NCI-H774 (cell line): Measurements from ENCODE around the gene PROM1.

Source experiments
- DNase-seq: peaks from one replicate; lab custom pipeline; 2025; lab: John Stamatoyannopoulos, UW

The PROM1 gene

DNA sequence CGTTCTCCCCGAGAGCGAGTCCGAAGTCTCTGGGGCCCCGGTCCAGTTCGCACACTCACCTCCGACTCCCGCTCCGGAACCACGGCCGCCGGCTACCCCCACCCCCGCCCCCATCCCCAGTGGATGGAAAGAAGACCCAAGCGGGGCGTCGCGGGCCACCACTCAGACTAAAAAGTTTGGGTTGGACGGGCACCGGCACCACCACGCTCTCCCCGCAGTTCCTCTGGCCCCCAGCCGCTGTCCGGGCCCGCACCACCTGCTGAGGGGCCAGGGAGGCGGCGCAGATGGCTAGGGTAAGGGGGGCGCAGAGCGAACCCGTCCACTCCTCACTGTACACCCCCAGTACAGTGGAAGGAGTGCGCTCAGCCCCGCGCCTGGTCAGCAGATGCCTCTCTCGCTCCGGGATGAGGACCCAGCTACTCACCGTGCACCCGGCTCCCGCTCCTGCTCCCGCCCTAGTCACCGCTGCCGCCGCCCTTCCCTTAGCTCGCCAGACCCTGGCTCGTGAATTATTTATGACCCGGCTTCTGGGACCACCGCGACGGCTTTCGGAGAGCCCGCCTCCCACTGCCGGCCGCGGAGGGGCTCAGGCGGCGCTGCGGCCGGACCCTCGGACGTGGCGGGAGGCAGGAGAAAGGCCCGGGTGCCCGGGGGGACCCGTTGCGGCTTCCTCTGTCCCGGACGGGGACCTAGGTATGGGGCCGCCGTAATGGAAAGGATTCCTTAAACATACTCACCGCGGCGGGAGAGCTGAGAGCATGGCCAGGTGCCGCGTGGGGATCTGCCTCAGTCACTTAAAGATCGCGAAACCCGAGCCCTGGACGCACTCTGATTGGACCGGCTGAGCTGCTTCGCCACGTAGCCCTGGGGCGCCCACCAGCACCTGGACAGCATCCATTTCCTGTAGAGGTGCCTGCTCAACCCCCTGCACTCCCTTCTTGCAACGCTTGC lies at the start of gene PROM1:
Gene PROM1, minus strand, starts transcription at position 783 of the 951 bp plus-strand sequence. CDS start 8,117 bp downstream, outside the sequence.
- peak; percentile 62 for DNase-seq

GRCh38 chr4:16133406-16133805 lies 49.6 kb upstream of the PROM1 start:
- no peak for DNase-seq

DNA sequence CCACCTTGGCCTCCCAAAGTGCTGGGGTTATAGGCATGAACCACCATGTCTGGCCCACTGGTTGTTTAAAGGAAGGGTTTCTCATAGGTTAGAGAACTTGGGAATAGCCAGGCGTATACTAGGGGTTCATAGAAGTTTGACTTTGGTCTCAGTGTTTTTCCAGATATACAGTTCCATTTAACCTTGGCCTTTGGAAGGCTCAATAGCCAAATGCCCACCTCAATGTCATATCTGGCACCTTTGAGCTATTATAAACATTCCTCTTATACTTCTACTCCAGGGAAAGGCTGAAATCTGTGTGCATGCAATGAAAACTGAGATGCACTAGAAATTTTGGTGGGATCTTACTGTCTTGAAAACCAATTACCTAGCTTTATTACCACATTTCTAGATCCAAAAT lies 47.5 kb upstream of the PROM1 start:
- no peak for DNase-seq

- peak; percentile 38 for DNase-seq
Observed at GRCh38 chr4:16129336-16129735, 45.5 kb upstream of the PROM1 start.

- no peak for DNase-seq
Observed at GRCh38 chr4:16126714-16127113, 42.9 kb upstream of the PROM1 start.

DNA sequence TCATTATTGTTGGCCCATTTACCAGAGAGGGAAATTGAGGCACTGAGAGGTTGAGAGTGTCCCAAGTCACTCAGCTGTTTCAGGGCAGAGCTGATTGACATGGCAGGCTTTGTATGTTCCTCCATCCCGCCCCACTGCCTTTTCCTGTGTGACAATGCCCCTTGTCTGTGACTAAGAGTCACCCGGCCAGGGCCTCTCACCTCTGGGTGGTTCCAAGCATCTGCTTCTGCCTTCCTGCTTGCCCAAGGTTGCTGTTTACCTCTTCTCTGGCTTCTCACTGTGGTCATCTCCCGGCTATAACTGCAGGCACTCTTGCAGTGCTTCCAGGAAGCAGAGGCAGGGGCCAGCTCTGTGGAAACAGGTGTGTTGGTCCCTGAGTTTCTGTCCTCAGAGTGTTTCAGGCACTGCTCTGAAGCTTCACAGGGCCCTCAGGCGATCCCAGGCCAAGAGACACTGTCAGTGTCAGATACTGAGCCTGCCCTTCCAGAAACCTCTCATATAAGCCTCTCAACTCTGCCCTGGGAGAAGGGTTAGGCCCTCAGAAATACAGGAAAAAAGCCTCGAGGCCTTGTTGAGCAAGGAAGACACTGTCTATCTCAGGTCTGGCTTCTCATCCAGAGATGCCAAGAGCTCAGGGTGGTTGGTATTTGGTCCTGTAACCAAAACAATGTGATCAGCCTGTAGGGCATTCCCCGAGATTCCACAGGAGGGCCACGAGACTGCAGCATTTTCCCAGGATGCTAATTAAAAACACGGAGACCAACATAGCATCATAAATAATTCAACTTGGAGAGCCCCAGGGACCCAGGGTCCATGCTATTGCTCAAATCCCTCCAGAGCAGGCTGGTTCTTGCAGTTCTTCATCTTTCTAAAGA lies 42.0 kb upstream of the PROM1 start:
- no peak for DNase-seq

GRCh38 chr4:16124232-16124631 lies 40.4 kb upstream of the PROM1 start:
- DNase-seq: no peak

- DNase-seq: peak; percentile 89
Observed at GRCh38 chr4:16123356-16124084, 39.7 kb upstream of the PROM1 start.

GRCh38 chr4:16122784-16123183 lies 39.0 kb upstream of the PROM1 start:
- no peak for DNase-seq

DNA sequence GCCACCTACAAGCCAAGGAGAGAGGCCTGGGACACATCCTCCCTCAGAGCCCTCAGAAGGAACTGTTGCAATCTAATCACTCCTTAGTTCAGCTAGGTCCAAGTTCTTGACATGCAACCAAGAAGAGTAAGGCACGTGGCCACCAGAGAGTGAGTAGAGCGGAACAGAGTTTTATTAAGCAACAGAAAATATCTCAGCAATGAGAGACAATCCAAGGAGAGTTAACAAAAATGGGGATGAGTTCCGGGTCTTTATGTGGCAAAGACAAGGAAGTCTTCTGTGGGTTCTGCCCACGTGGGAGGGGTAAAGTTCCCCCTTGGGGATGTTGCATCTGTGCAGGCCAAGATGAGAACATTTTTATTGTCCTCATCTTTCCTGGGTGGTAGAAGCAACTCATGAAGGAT lies 38.5 kb upstream of the PROM1 start:
- DNase-seq: no peak

DNA sequence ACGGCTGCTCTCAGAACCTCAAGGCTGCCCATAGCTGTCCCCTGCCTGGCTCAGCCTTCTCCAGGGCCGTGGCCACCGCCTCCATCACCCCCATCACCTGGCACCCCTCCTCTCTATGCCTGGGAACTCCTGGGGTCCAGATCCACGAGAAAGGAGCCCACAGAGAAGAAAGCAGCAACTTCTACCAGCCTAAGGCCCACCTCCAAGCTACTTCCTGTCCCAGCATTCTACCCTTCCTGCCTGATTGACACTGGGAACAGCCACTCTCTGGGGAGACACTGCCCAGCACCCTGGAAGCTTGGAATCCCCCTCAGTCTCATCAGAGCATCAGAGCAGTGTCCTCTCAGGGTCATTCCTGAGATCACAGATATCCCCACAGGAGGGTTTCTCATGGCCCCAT lies 36.9 kb upstream of the PROM1 start:
- DNase-seq: no peak

DNA sequence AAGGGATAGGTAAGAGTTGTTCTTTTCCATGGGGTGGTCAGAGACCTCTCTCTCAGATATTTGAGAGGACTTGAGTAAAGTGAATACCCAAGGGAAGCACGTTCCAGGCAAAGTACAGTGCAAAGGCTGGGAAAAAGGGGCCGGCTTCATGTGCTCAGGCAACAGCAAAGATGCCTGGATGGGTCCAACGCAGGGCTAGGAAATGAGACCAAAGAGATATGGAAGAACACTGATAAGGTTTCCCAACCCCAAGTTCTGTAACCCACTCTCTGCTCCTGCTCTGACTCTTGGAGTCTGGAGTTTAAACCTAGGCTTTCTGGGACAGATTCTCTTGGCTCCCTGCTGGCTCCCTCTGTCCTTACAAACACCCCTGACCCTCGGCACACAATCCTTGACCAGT lies 36.2 kb upstream of the PROM1 start:
- DNase-seq: no peak

DNA sequence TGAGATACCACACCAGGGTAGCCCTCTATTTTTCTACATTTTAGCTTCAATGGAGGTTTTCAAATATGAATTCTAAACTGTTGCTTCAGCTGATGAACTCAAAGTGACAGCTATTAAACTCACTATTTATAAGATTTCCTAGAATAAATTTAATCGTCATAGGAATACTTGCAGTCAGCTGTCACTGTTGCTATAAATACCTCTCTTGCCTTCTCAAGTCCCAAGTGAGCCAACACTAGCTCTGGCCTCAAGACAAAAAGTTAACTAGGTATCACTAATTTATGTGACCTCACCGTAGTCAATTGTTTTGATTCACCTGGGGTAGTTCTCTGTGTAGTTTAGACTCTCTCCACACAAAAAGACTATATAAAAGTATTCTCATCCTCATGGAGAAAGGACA lies 34.3 kb upstream of the PROM1 start:
- no peak for DNase-seq

DNA sequence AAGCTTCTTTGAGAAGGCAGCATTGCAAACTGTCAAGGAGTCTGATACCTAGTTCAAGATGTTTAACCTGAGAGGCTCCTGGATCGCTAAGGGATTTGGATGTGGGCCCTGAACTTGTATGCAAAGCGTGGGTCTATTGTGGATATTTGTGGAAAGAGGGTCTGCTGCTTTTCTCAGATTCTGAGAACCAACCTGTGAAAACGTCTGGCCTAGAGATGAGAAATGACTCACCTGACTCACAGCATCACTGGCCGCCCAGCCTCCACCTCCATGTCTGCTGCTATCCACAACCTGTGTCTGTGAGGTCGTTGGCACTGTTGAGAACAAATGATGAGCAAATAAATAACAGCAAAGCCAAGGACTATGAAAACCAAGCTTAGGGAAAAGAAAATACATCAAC lies 33.3 kb upstream of the PROM1 start:
- no peak for DNase-seq

- peak; percentile 46 for DNase-seq
Observed at GRCh38 chr4:16116493-16116990, 32.7 kb upstream of the PROM1 start.

- peak; percentile 54 for DNase-seq
Observed at GRCh38 chr4:16116019-16116418, 32.2 kb upstream of the PROM1 start.

GRCh38 chr4:16114546-16114945 lies 30.7 kb upstream of the PROM1 start:
- no peak for DNase-seq

DNA sequence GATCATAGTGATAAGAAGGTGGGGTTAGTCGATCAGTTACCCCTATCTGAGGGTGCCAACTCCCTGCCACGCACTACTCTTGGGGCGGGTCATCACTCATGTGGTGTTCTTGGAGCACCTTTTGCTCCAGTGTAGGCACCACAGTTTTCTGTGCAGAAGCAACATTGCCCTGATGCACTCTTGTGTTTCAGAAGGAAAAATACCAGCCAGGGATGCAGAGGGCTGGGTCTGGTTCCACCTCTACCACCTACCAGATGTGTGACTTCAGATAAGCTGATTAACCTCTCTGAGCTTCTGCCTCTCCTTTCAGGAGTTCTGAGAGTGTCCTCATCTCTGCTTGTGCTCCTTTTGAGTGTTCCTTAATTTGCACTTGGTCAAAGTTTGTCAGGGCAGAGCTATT lies 29.9 kb upstream of the PROM1 start:
- no peak for DNase-seq

GRCh38 chr4:16111533-16111932 lies 27.7 kb upstream of the PROM1 start:
- no peak for DNase-seq

GRCh38 chr4:16110661-16111290 lies 27.0 kb upstream of the PROM1 start:
- DNase-seq: no peak

- no peak for DNase-seq
Observed at GRCh38 chr4:16110199-16110598, 26.4 kb upstream of the PROM1 start.
